ENCODE measurements around the gene PLXND1.

The PLXND1 gene

GRCh38 chr3:129582799-129583198 lies 23.7 kb downstream of the PLXND1 start:
- no peak for DNase-seq

GRCh38 chr3:129581623-129582022 lies 24.9 kb downstream of the PLXND1 start:
- DNase-seq: no peak

GRCh38 chr3:129579991-129580390 lies 26.5 kb downstream of the PLXND1 start:
- no peak for DNase-seq

GRCh38 chr3:129577925-129578786 lies 28.3 kb downstream of the PLXND1 start:
- DNase-seq: no peak

- no peak for DNase-seq
Measured at GRCh38 chr3:129577366-129577765, 29.1 kb downstream of the PLXND1 start.

GRCh38 chr3:129576514-129577352 lies 29.7 kb downstream of the PLXND1 start:
- peak; percentile 70 for DNase-seq

GRCh38 chr3:129575997-129576384 lies 30.5 kb downstream of the PLXND1 start:
- no peak for DNase-seq

- no peak for DNase-seq
Measured at GRCh38 chr3:129575233-129575996, 31.1 kb downstream of the PLXND1 start.

GRCh38 chr3:129574206-129574605 lies 32.3 kb downstream of the PLXND1 start:
- DNase-seq: no peak

- DNase-seq: no peak
Measured at GRCh38 chr3:129573493-129573892, 33.0 kb downstream of the PLXND1 start.

GRCh38 chr3:129572603-129573002 lies 33.9 kb downstream of the PLXND1 start:
- DNase-seq: no peak

GRCh38 chr3:129571605-129572547 lies 34.6 kb downstream of the PLXND1 start:
- DNase-seq: no peak

GRCh38 chr3:129569856-129570255 lies 36.6 kb downstream of the PLXND1 start:
- DNase-seq: no peak

- no peak for DNase-seq
Measured at GRCh38 chr3:129567939-129568338, 38.5 kb downstream of the PLXND1 start.

- DNase-seq: no peak
Measured at GRCh38 chr3:129567176-129567705, 39.2 kb downstream of the PLXND1 start.

GRCh38 chr3:129565902-129566301 lies 40.6 kb downstream of the PLXND1 start:
- no peak for DNase-seq

- no peak for DNase-seq
Measured at GRCh38 chr3:129564981-129565644, 41.4 kb downstream of the PLXND1 start.

GRCh38 chr3:129563850-129564535 lies 42.5 kb downstream of the PLXND1 start:
- DNase-seq: no peak

- DNase-seq: no peak
Measured at GRCh38 chr3:129563332-129563731, 43.1 kb downstream of the PLXND1 start.

- no peak for DNase-seq
Measured at GRCh38 chr3:129562803-129563202, 43.7 kb downstream of the PLXND1 start.
